ENCODE measurements around the gene ANKS1B.

Gene ANKS1B

DNA sequence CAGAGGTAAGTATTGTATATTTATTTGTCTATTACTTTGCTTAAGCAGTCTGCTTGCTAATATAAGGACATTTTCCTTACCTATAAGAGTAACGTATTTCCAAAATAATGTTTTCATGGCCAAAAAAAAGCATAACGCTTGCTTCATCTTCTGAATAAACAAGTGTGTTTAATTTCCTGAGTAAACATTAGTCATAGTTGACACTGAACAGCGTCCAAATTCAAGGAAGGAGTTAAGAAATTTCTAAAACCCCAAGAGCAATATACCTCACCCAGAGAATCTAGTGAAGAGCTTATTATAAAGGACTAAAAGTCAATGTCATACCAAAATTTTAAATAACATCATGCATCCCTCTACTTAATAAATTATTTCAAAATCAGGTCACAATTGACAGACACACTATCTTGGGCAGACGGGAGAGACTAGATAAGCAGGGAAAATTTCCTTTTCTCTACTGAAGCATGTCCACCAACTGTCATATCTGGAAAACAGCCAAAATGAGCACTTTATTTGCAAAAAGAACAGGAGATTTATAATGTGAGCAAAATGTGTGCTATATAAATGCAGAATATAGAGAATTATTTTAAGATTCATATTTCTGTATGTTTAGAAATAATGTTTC, 25.1 kb downstream of the ANKS1B start:
- DNase-seq = peak; percentile 11 to 28

DNA sequence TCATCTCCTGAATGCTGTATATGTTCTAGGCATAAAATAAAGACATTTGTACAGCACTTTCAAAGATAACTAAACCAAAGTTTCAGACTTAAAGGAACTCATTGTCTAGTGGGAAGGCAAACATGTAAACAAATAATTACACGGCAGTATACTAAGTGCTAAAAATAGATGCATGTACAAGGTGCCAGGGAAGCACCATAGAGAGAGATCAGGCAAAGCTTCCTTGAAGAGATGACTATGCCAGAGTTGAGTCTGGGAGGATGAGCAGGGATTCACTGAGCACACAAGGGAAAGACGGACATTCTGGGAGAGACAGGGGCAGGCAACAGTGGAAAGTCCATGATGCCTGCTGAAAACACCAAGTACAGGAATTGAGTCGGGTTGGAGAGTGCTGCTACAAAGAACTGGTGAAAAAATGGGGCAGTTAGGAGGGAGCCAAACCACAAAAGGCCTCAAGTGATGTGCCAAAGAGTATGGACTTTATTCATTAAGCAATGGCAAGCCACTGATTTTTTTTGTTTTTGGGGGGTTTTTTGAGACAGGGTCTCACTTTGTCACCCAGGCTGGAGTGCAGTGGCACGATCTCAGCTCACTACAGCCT, 26.8 kb downstream of the ANKS1B start:
- no peak for DNase-seq

DNA sequence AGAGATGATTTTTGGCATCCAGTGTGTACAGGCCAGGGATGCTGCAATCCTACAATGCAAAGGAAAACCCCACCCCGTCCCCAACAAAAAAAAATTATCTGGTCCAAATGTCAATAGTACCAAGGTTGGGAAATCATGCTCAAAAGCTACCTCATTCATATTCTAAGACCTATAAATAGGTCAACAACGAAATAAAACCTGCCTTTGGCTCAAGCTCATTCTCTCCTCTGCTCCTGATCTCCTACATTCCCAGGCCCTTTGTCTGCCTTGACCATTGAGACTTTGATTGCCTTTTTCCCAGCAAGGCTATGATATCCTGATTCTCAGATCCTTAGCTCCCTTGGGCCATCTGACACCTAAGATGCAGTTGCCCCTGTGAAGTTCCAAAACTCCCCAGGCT, 30.0 kb downstream of the ANKS1B start:
- DNase-seq = no peak

DNA sequence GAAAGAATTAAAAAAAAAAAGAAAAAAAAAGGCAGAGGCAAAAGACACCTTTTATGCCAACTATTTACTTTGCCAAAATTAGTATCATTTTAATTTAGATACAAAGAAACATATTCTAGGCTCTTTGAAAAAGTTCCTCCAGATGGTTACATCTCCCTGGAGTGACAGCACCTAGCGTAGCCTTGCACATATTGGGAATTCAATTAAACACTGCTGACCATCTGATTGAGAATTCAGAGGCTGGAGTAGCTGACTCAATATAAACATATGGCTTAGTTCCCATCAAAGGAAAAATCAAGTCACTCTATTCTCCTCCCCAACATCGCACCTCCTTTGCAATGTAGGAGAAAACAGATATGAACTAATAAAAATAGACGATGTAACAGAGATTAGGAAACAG, 36.4 kb downstream of the ANKS1B start:
- no peak for DNase-seq

DNA sequence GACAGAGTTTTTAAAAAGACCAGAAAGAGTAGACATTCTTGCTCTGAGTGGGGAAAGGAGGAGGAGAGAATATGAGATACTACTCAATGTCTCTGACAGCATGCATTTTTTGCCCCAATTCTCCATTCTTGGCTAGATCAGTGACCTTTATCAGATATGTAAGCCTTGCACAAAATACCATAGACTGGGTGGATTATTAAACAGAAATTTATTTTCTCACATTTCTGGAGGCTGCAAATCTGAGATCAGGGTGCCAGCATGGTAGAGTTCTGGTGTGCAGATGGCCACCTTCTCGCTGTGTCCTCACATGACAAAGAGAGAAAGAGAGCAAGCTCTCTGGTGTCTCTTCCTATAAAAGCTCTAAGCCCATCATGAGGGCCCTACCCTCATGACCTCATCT, 38.6 kb downstream of the ANKS1B start:
- DNase-seq = no peak

DNA sequence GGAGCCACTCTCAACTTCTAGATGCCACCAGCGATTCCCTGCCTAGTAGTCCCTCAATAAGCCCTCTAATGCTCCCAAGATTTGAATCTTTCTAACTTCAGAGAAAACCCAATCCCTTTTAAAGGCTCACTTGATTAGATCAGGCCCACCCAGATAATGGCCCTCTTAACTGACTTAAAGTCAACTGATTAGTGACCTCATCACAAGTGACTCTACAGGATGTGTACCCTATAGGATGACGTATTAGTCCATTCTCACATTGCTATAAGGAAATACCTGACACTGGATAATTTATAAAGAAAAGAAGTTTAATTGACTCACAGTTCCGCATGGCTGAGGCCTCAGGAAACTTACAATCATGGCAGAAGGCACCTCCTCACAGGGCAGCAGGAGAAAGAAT, 49.1 kb downstream of the ANKS1B start:
- DNase-seq = no peak

DNA sequence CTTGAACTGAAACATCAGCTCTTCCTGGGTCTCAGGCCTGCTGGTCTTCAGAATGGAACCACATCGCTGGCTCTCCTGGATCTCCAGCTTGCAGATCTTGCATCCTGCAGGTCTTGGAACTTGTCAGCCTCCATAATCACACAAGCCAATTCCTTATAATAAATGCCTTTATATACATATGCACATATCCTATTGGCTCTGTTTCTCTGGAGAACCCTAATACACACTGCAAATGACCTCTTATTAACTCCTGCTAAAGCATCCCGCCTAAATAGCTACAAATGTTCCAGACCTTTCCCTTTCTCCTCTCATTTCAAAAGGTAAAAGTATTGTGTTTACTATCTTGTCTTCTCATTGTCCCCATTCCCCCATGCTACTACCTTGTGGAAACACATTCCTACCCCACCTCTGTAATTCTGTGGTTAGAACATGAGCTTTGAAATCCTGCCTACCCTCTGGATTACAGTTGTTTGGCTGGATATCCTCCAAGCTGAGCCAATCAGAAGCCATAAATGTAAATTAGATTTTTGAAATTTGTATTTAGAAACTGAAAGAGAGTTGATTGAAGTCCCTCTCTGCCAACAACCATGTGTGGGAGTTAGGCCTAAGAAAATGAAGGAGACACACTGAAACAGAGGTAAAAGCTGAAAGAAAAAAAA, 58.1 kb downstream of the ANKS1B start:
- DNase-seq = no peak

DNA sequence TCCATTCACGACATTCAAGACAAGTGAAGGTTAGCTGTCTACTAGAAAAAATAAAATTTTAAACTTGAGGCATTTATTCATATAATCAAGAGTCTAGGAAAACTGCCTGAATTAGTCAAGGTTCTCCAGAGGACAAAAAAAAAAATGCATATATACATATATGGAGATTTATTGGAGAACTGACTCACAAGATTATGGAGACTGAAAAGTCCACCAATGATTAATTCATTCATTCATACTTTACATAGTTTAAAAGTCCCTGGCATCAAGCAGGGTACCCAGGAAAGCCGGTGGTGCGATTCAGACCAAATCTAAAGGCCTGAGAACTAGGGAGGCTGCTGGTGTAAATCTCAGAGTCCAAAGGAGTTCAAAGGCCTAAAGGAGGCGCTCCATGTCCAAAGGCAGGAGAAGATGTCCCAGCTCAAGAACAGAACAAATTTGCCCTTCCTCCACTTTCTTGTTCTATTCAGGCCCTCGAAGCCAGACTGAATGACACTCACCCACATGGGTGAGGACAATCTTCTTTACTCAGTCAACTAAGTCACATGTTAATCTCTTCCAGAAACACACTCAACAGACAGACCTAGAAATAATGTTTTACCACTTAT, 64.3 kb downstream of the ANKS1B start:
- DNase-seq = no peak

DNA sequence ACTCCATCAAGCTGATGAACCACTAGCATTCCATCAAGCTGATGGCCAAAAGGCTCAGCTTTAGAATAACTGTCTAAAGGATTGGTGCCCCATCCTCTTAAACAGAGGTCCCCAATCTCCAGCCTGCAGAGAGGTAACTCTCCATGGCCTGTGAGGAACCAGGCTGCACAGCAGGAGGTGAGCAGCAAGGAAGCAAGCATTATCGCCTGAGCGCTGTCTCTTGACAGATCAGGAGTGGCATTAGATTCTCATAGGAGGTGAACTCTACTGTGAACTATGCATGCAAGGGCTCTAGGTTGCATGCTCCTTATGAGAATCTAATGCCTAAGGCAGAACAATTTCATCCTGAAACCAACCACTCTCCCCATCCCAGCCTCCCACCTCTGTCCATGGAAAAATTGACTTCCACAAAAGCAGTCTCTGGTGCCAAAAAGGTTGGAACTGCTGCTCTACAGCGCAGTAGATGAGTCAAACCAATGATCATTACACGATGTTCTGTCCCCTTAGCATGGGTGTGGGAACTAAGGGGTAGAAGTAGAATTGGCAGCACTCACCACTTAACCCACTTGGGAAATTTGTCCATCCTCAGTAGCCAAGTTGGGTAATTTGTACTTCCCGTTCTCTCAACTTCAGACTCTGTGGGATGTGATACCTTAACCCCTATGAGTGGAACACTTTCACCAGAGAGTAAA, 66.9 kb downstream of the ANKS1B start:
- no peak for DNase-seq

DNA sequence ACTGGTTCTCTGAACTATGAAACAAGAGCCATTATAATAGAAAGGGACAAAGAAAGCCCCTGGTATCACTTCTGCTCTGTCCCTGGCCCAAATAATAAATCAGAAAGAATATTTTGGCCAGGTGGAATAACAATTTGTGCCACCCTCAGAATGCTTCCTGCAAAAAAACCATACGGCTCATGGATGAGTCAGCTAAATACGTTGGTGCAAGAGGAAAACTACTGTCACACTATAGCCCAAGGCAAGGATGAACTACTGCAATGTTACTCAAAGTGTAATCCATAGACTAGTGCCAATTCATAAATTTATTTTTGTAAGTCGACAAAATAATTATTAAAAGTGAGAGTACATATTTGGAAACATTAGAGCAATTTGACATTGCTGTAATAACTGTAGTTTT, 68.2 kb downstream of the ANKS1B start:
- DNase-seq = no peak

DNA sequence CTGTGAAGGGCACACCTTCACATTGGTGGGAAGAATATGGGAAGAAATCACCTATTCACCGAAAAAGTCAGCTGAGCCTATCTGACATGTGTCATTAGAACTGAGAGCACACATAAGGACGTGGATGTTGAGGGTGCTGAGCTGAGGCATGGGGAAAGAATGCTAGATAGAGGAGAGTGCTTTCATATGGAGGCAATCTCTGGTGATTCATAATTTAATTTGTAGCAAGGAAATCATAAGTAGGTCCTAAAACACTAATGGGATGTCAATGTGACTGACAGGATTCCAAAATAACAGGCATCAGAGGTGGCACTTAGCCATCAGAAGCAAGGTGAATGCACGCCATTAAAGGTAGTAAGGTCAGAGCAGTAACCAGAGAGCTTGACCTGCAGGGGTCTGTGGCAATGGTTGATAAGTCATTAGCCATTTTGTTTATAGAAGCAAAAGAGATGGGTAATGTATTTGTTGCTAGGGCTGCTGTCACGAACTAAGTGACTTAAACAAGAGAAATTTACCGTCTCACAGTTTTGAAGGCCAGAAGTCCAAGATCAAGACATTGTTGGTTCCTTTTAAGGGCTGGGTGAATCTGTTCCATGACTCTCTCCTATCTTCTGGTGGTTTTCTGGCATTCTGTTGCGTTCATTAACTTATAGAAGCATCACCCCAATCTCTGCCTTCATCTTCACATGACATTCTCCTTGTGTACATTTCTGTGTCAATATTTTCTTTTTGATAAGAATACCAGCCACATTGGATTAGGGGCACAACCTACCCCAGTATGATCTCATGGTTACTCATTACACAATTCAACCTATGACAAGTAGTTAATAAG, 69.3 kb downstream of the ANKS1B start:
- no peak for DNase-seq

DNA sequence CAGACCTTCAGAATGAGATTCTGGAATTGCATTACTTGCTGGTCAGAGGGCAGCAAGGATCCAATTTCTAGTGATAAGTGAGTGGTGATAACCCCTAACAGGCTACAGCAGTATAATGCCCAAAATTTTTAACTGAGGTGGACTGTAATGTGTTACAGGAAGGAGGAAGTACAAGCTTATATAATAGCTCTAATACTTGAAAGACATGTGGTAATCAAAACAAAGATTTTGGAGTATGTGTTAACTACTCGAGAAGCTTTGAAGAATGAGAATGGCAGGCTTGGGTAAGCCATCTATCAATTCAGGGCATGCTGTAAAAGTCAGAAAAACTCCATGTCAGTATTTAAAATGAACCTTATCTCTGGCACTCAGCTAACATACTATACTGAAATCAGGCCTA, 70.5 kb downstream of the ANKS1B start:
- no peak for DNase-seq

DNA sequence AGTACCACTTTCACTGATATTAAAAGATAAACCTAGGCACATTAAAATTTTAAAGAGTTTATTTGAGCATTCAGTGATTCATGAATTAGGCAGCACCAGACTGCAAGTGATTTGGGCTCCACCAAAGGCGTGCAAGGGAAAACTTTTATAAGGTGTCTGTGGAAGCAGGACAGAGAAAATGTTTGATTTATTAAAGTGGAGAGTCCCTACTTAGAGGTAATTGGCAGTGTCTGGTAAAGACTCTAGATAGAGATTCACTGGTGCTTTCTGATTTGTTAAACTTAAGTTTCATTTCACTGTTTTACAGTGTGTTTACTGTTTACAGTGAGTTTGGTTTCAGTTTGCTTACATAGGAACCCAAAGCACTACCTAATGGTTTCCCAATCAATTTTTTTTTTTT, 72.8 kb downstream of the ANKS1B start:
- DNase-seq = no peak

DNA sequence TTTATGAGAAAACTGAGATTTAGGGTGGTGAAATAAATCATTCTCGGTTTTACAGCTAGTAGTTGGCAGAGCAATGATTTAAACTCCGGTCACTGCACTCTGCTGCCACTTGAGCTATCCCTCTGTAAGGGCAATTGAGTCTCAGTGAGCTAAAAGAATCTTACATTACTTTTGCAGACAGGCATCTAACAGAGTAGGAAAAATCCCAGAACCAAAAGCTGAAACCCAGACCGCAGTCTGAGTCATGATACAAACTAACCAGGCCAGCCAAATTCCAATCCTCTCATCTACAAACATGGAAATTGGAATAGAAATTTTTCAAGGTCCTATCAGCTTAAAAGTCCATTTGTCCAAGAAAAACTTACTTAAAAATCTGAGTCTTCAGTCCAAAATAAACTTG, 73.7 kb downstream of the ANKS1B start:
- no peak for DNase-seq

DNA sequence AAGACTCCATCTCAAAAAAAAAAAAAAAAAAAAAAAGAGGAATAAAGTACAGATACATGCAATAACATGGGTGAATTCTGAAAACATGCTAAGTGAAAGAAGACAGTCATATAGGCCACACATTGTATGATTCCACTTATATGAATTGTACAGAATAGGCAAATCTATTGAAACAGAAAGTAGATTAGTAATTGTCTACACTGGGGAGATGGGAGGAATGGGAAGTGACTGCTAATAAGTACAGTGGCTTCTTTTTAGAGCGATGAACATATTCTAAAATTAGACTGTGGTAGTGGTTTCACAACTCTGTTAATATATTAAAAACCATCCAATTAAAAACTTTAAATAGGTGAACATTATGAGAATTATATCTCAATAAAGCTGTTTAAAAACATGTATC, 74.4 kb downstream of the ANKS1B start:
- DNase-seq = no peak

DNA sequence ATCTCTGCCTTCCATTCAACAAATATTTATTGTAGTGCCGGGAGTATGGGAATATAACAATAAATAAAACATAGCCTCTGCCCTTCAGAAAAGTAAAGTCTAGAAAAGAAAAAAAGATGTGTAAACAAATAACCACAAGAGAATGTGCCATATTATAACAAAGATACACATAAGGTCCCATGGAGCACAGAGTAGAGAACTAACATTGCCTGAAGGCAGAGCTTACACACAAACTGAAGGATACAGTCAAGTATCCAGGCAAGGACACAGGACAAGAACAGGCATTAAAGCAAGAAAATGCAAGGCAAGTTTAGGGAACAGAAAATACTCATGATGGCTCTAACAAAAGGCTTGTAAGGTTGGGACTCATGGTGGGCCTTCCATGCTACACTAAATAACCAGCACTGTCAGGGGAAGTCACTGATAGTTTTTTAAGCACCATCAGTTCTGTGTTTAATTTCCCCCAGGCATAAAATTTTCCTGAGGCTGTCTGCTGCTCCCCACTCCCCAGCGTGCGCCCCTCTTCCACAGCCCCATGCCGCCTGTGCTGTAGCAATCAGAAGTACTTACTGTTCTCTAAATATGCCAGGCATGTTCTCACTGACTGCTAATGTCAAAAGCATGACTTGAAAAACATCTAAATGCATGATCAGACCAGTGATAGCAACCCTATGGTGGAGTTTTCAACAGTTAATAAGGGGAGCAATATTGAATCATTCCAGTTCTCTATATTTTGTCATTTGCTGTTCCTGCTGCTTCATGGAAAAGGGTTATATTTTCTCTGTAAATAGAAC, 77.8 kb downstream of the ANKS1B start:
- no peak for DNase-seq

DNA sequence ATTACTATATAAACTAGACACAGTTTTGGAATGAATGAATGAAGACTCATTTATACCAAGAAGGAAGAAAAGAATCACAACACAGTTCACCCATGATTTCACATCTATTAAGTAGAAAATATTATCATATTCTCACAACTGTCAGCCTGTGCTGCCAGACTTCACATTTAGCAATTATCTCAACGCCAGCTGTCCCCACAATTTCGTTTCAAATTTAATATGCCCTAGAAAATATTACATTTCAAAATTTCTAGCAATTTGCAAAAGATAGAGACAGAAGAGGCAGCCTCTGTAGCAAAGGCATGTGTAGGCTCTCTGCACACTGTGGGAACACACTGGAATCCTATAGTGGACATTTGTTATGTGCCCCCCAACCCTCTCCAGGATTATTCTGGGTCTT, 83.6 kb downstream of the ANKS1B start:
- DNase-seq = no peak

DNA sequence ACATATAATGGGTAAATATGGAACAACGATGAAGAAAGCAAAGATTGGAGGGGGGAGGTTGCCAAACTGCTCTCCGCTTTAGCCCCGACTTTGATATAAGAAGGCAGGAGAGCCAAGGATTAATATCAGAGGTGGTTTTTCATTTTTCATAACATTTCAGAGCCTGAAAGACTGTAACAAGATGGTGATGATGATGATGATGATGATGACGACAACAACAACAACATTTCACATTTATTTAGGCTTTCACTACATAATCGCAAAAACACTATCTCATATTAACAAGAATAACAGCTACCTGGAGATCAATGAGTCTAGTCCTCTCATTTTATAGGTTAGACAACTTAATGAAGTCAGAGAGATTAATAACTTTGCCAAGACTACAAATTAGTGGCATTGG, 86.1 kb downstream of the ANKS1B start:
- DNase-seq = no peak

DNA sequence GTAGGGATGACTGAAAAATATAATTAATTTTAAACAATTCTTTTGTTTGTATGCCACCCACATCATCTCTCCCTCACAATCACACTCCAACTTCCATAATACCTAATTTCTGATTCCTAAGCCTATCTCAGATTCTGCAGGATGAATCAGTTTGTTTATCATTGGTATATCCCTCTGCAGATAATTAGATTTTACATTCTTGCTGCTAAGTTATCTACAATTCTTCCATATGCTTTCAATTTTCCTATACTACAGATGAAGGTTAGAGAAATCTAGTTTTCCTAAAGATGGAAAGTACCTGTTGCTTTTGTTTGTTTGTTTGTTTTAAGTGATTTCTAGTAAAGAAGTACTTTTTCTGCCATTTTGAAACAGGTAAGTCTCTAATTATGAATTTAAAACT, 105.3 kb downstream of the ANKS1B start:
- no peak for DNase-seq

DNA sequence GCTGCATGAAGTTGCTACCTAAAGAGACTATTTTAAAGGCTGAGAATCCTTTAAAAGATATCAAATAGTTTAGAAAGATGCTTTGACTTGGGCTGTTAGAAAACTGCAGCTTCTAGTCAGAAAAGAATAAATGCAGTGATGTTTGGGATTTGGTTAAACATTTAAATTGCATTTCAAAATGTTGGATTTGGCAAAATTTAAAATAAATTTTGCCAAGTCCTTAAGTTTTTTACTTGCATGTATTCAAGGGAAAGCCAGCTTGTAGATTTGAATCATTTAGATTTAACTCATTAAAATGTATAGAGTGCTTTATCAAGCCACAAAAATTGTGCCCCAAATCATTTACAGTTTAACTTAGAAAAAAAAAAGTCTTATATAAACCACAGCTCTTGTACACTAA, 109.7 kb downstream of the ANKS1B start:
- no peak for DNase-seq

DNA sequence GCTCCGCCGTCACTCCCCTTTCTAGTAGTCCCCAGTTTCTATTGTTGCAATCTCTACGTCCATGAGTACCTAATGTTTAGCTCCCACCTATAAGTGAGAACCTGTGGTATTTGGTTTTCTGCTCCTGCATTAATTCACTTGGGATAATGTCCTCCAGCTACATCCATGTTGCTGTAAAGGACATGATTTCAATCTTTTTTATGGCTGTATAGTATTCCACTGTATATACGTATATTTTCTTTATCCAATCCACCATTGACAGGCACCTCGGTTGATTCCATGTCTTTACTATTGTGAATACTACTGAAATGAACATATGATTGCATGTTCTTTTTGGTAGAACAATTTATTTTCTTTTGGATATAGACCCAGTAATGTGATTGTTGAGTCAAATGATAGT, 114.7 kb downstream of the ANKS1B start:
- no peak for DNase-seq

DNA sequence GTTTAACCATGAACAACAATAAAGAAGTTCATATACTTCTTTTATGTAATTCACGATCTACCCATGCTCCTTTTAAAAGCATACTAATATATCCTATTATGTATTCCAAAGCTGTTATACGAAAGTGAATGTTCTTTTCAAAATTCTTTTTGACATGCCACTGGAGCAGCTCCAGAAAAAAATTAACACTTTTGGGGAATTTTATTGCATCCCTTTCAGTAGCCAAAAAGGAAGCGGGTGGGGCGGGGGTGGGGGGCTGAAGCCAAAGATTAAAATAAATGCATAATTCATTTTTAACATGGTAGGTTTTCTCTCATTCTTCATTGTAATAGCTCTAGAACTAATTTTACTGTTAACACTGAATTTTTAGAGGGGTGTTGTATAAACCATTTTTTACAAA, 123.0 kb downstream of the ANKS1B start:
- DNase-seq = no peak
